Natural killer cell (primary cell): ENCODE results near the gene PGPEP1. TPM values are rescaled to one million over a fixed set of nuclear protein-coding genes. Genes with fewer than 3 reads are reported as not detected.
A peak's percentile ranks its signal among the peaks of the same experiment; 100 is the strongest.
"Not testable (repeated sequence)": the region's sequence is repeated elsewhere in the genome, so short reads cannot be mapped to it uniquely, and the experiment has no call there.

ENCODE experiments used
- ATAC-seq, 3 donors: fragments of 150-1000 bp in 2 of 3; fragments of 200-7000 bp in 1 of 3; cut with Tn5 transposase; 1 replicate in 1 of 3; 2 replicates in 2 of 3; pipeline ENCODE4 v1.10.0; 2021; ENCODE audit warnings: mild to moderate bottlenecking in 2 of 3, moderate library complexity in 2 of 3
- DNase-seq, 2 donors: peaks; one replicate each; pipeline versions ENCODE4 v3.0.0 to v3.0.0-alpha.2; 2013 to 2021; ENCODE audit warnings: mixed read lengths in 1 of 2
- H3K27ac ChIP-seq: one replicate; pipeline ENCODE4 v1.5.1; 2013; ENCODE audit warnings: mild to moderate bottlenecking, low read length
- H3K27me3 ChIP-seq: one replicate; pipeline ENCODE4 v1.6.1; 2013; ENCODE audit warnings: low read length; ENCODE audit not compliant: control insufficient read depth, insufficient read depth
- H3K36me3 ChIP-seq: one replicate; pipeline ENCODE4 v1.6.1; 2013; ENCODE audit warnings: low read length; ENCODE audit not compliant: control insufficient read depth, insufficient read depth
- H3K4me1 ChIP-seq: one replicate; pipeline ENCODE4 v1.6.1; 2013; ENCODE audit warnings: low read length; ENCODE audit not compliant: control insufficient read depth, insufficient read depth
- H3K4me3 ChIP-seq: one replicate; pipeline ENCODE4 v1.5.1; 2013; ENCODE audit warnings: low read length
- H3K9me3 ChIP-seq: one replicate; pipeline ENCODE4 v1.6.1; 2013; ENCODE audit warnings: low read length; ENCODE audit not compliant: control insufficient read depth, insufficient read depth
- H3K27ac Mint-ChIP-seq, 2 donors: one replicate each; pipeline ENCODE4 v1.8.0; 2022; ENCODE audit warnings: mild to moderate bottlenecking in 2 of 2, mixed read lengths in 2 of 2, moderate library complexity in 1 of 2
- H3K27me3 Mint-ChIP-seq, 2 donors: one replicate each; pipeline ENCODE4 v1.8.0; 2022; ENCODE audit warnings: low read depth in 2 of 2, mixed read lengths in 2 of 2
- H3K36me3 Mint-ChIP-seq: one replicate; pipeline ENCODE4 v1.8.0; 2022; ENCODE audit warnings: mixed read lengths
- H3K4me1 Mint-ChIP-seq, 2 donors: one replicate each; pipeline ENCODE4 v1.8.0; 2022; ENCODE audit warnings: mixed read lengths in 2 of 2
- H3K4me3 Mint-ChIP-seq: one replicate; pipeline ENCODE4 v1.8.0; 2022; ENCODE audit warnings: mild to moderate bottlenecking, moderate library complexity, mixed read lengths
- H3K9me3 Mint-ChIP-seq, 2 donors: one replicate each; pipeline ENCODE4 v1.8.0; 2022; ENCODE audit warnings: mixed read lengths in 2 of 2
- CTCF ChIP-seq: fragments of 200-600 bp; IDR thresholded peaks from one replicate; pipeline ENCODE4 v1.8.0; 2022; ENCODE audit warnings: antibody characterized with exemption
- WGBS: methylation state at CpG from one replicate; pipeline ENCODE4 v1.1.7; 2013; ENCODE audit warnings: missing lambda C conversion rate; ENCODE audit not compliant: insufficient coverage; 5-methylcytosine and 5-hydroxymethylcytosine counted together
- intact Hi-C: fragments of 100-400 bp; cut with micrococcal nuclease; formaldehyde crosslinking; loops from one replicate; pipeline ENCODE4 v1.14.2; 2022
- total RNA-seq, 4 donors: library from RNA; stranded (reverse); fragments of 120-200 nt in 1 of 4; gene quantifications; one replicate each; pipeline versions ENCODE4 v1.2.3 to v1.2.4, GENCODE V29; 2013 to 2022

The PGPEP1 gene
- total RNA-seq, 3 donors from 2014 or later (not counting 1 experiment from before 2014, with no cell fraction given): 69.1 to 73.3 (median 71.0) TPM

GRCh38 chr19:18321734-18322102 is 18.7 kb upstream of the PGPEP1 start:
- DNase-seq (peak in 1 of 2 donors; percentile 50), ATAC-seq (no peak)
- intact Hi-C loops: no loop called here
- Histone ChIP-seq H3K4me3 (no peak overlapping the region), H3K27me3 (no peaks in the 10 kb centered on the region), H3K36me3 (no peaks in the 10 kb centered on the region), H3K27ac (peak overlapping the region; percentile 91), H3K4me1 (peaks cover 67% of the 10 kb centered on the region), H3K9me3 (no peaks in the 10 kb centered on the region)
- peak overlapping the region; percentile 87 for H3K4me3 Mint-ChIP-seq
- 13% methylated on average over 9 of the region's 9 CpGs for WGBS
- H3K27me3 Mint-ChIP-seq: no peaks in the 10 kb centered on the region
- no peak for TF ChIP-seq CTCF
- H3K4me1 Mint-ChIP-seq: peaks cover 50 to 52% of the 10 kb centered on the region in 2 donors
- H3K9me3 Mint-ChIP-seq: no peaks in the 10 kb centered on the region
- peak overlapping the region; percentile 96 for H3K27ac Mint-ChIP-seq
- no peaks in the 10 kb centered on the region for H3K36me3 Mint-ChIP-seq

GRCh38 chr19:18322318-18322758 is 18.1 kb upstream of the PGPEP1 start:
- intact Hi-C loops: no loop called here
- Mint-ChIP-seq H3K4me3 (peak overlapping the region; percentile 87), H3K36me3 (no peaks in the 10 kb centered on the region), H3K9me3 (no peaks in the 10 kb centered on the region), H3K27me3 (no peaks in the 10 kb centered on the region), H3K4me1 (peaks cover 50 to 52% of the 10 kb centered on the region in 2 donors), H3K27ac (peak overlapping the region; percentile 96)
- TF ChIP-seq CTCF: no peak
- Histone ChIP-seq H3K27me3 (no peaks in the 10 kb centered on the region), H3K27ac (peak overlapping the region; percentile 91), H3K4me3 (peak overlapping the region; percentile 79), H3K4me1 (peaks cover 64% of the 10 kb centered on the region), H3K9me3 (no peaks in the 10 kb centered on the region), H3K36me3 (no peaks in the 10 kb centered on the region)
- ATAC-seq: no peak
- 3% methylated on average over 7 of the region's 7 CpGs for WGBS
- DNase-seq: peak in 1 of 2 donors; percentile 52

GRCh38 chr19:18322759-18323460 is 17.5 kb upstream of the PGPEP1 start, which contains the start of gene LSM4:
Gene LSM4 (minus strand): TSS chr19:18323076. CDS start chr19:18323020, 56 bp downstream.
- peaks cover 58% of the 10 kb centered on the region for H3K4me1 ChIP-seq
- no peaks in the 10 kb centered on the region for H3K9me3 ChIP-seq
- ATAC-seq (peak; percentile 91 to 99 (median 92)), DNase-seq (peak; percentile 97 to 100)
- intact Hi-C loops: loop anchor here (1.0 kb wide), 3 partner anchors 18 to 44 kb away; no protein-coding TSS in a partner anchor
- Mint-ChIP-seq H3K4me3 (peak within 1 kb of the TSS; percentile 87), H3K27ac (peak within 1 kb of the TSS; percentile 96), H3K36me3 (no peaks in the 10 kb centered on the region), H3K9me3 (no peaks in the 10 kb centered on the region), H3K4me1 (peaks cover 48% of the 10 kb centered on the region in 2 donors), H3K27me3 (no peaks in the 10 kb centered on the region)
- H3K27ac ChIP-seq: peak within 1 kb of the TSS; percentile 91
- TF ChIP-seq CTCF: peak; percentile 56
- H3K36me3 ChIP-seq: no peaks in the 10 kb centered on the region
- peak within 1 kb of the TSS; percentile 79 for H3K4me3 ChIP-seq
- H3K27me3 ChIP-seq: no peaks in the 10 kb centered on the region
- under 1% methylated on average over 75 of the region's 75 CpGs for WGBS

- peaks cover 46% of the 10 kb centered on the region in 2 donors for H3K4me1 Mint-ChIP-seq
- WGBS: 91% methylated on average over 3 of the region's 6 CpGs
- ATAC-seq, intact Hi-C loops, H3K4me3 ChIP-seq, H3K9me3 Mint-ChIP-seq, H3K36me3 ChIP-seq, H3K36me3 Mint-ChIP-seq, H3K4me3 Mint-ChIP-seq, DNase-seq, H3K27me3 ChIP-seq, H3K9me3 ChIP-seq, H3K27me3 Mint-ChIP-seq, H3K27ac ChIP-seq: not testable (repeated sequence)
- H3K4me1 ChIP-seq: peaks cover 56% of the 10 kb centered on the region
- peak overlapping the region; percentile 96 for H3K27ac Mint-ChIP-seq
Measured at GRCh38 chr19:18324373-18324731, 16.0 kb upstream of the PGPEP1 start.
